ENCODE measurements around the gene MGAM2.

The MGAM2 gene

GRCh38 chr7:142131439-142132185 lies 20.1 kb downstream of the MGAM2 start:
- no peak for DNase-seq
- H3K9me3 ChIP-seq, result no peaks in the 10 kb centered on the region
- no peaks in the 10 kb centered on the region for H3K36me3 ChIP-seq
- H3K4me3 ChIP-seq (ENCODE audit: low read depth, low read length), result no peak overlapping the region
- no peaks in the 10 kb centered on the region for H3K4me1 ChIP-seq
- H3K27me3 ChIP-seq, result no peaks in the 10 kb centered on the region
- TF ChIP-seq CTCF (IDR thresholded peaks at IDR 0.05; ENCODE audit: low read depth, low read length), result no peak

GRCh38 chr7:142133731-142134148 lies 22.2 kb downstream of the MGAM2 start:
- H3K4me3 ChIP-seq (ENCODE audit: low read depth, low read length), result no peak overlapping the region
- H3K9me3 ChIP-seq, result no peaks in the 10 kb centered on the region
- no peak for TF ChIP-seq CTCF (IDR thresholded peaks at IDR 0.05; ENCODE audit: low read depth, low read length)
- no peaks in the 10 kb centered on the region for H3K4me1 ChIP-seq
- no peaks in the 10 kb centered on the region for H3K27me3 ChIP-seq
- no peaks in the 10 kb centered on the region for H3K36me3 ChIP-seq
- no peak for DNase-seq

GRCh38 chr7:142134909-142135308 lies 23.4 kb downstream of the MGAM2 start:
- Histone ChIP-seq H3K4me3 (ENCODE audit: low read depth, low read length) (no peak overlapping the region), H3K4me1 (no peaks in the 10 kb centered on the region), H3K36me3 (no peaks in the 10 kb centered on the region), H3K9me3 (no peaks in the 10 kb centered on the region), H3K27me3 (no peaks in the 10 kb centered on the region)
- no peak for DNase-seq
- TF ChIP-seq CTCF (IDR thresholded peaks at IDR 0.05; ENCODE audit: low read depth, low read length), result no peak

- no peak for TF ChIP-seq CTCF (IDR thresholded peaks at IDR 0.05; ENCODE audit: low read depth, low read length)
- H3K4me1 ChIP-seq, result no peaks in the 10 kb centered on the region
- H3K36me3 ChIP-seq, result no peaks in the 10 kb centered on the region
- H3K4me3 ChIP-seq (ENCODE audit: low read depth, low read length), result no peak overlapping the region
- no peaks in the 10 kb centered on the region for H3K27me3 ChIP-seq
- H3K9me3 ChIP-seq, result no peaks in the 10 kb centered on the region
- DNase-seq, result no peak
These were observed 27.5 kb downstream of the MGAM2 start for GRCh38 chr7:142138996-142139395.

GRCh38 chr7:142139597-142140400 lies 28.3 kb downstream of the MGAM2 start:
- Histone ChIP-seq H3K4me1 (no peaks in the 10 kb centered on the region), H3K9me3 (no peaks in the 10 kb centered on the region), H3K4me3 (ENCODE audit: low read depth, low read length) (no peak overlapping the region), H3K27me3 (no peaks in the 10 kb centered on the region), H3K36me3 (no peaks in the 10 kb centered on the region)
- no peak for TF ChIP-seq CTCF (IDR thresholded peaks at IDR 0.05; ENCODE audit: low read depth, low read length)
- DNase-seq, result no peak
